ENCODE measurements around the gene WFIKKN2.
A peak's percentile ranks its signal among the peaks of the same experiment; 100 is the strongest.

Gene WFIKKN2

DNA sequence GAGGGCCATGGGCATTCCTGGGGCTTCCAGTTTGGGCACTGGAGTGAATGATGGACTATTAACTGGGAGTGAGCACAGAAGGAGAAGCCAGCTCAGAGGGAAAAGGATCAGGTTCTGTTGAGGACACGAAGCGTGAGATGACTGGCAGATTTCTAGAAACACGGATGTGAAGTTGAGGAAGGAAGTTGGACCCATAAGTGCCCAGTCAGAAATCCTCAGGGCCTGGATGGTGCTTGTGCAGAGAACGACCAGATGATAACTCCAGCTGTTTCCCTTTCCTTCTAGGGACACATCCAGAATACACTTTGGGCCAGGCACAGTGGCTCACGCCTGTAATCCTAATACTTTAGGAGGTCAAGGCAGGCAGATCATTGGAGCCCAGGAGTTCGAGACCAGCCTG is 44.8 kb upstream of the WFIKKN2 start:
- H3K14ac ChIP-seq (ENCODE audit: low read length), result no peak overlapping the region
- H3K4me3 ChIP-seq (ENCODE audit: low read length in 2 of 2), result no peak overlapping the region
- H3K9ac ChIP-seq (ENCODE audit: low read depth, low read length, poor library complexity), result no peak overlapping the region
- H2AK5ac ChIP-seq (ENCODE audit: low read depth, low read length), result peak overlapping the region; percentile 42
- no peak overlapping the region for H3K4ac ChIP-seq (ENCODE audit: low read length)
- no peak overlapping the region for H3K4me2 ChIP-seq (ENCODE audit: insufficient read depth, low read length, poor library complexity, severe bottlenecking)
- no peaks in the 10 kb centered on the region for H3K79me1 ChIP-seq (ENCODE audit: low read depth, low read length)
- no peak overlapping the region for H4K8ac ChIP-seq (ENCODE audit: low read depth, low read length)
- no peak overlapping the region for H2BK15ac ChIP-seq (ENCODE audit: low read length)
- no peak overlapping the region for H2BK120ac ChIP-seq (ENCODE audit: low read depth, low read length)
- H3K23ac ChIP-seq (ENCODE audit: low read depth, low read length, poor library complexity), result no peak overlapping the region
- no CpG with 5 or more reads among the region's 6 CpGs for WGBS, 2 donors (ENCODE audit: extremely low coverage in 2 of 2, insufficient read length in 2 of 2, insufficient replicate concordance in 1 of 2)
- H3K27me3 ChIP-seq (ENCODE audit: control insufficient read depth in 3 of 3, insufficient read depth in 3 of 3, low read depth in 1 of 3, low read length in 3 of 3), result no peaks in the 10 kb centered on the region
- no peaks in the 10 kb centered on the region for H3K9me3 ChIP-seq (replicated peaks in 1 of 2; ENCODE audit: control insufficient read depth in 2 of 2, insufficient read depth in 1 of 2, low read depth in 1 of 2, low read length in 2 of 2)
- H3K18ac ChIP-seq (ENCODE audit: low read length), result peak overlapping the region; percentile 22
- no peak for DNase-seq (ENCODE audit: low spot score)
- no peak overlapping the region for H2BK12ac ChIP-seq (ENCODE audit: low read length)
- H3K4me1 ChIP-seq (ENCODE audit: control insufficient read depth in 2 of 2, insufficient read depth in 1 of 2, low read depth in 1 of 2, low read length in 2 of 2), result peaks cover 8 to 10% of the 10 kb centered on the region in 2 donors
- H3K36me3 ChIP-seq (replicated peaks in 1 of 2; ENCODE audit: control insufficient read depth in 2 of 2, insufficient read depth in 2 of 2, low read length in 2 of 2), result no peaks in the 10 kb centered on the region
- no peak overlapping the region for H4K91ac ChIP-seq (ENCODE audit: low read depth, low read length, poor library complexity)
- no peak overlapping the region for H2BK5ac ChIP-seq (ENCODE audit: low read length)
- peak overlapping the region; percentile 54 for H2AFZ ChIP-seq (ENCODE audit: low read length)
- peak overlapping the region; percentile 61 for H3K27ac ChIP-seq (replicated peaks; ENCODE audit: low read length)

DNA sequence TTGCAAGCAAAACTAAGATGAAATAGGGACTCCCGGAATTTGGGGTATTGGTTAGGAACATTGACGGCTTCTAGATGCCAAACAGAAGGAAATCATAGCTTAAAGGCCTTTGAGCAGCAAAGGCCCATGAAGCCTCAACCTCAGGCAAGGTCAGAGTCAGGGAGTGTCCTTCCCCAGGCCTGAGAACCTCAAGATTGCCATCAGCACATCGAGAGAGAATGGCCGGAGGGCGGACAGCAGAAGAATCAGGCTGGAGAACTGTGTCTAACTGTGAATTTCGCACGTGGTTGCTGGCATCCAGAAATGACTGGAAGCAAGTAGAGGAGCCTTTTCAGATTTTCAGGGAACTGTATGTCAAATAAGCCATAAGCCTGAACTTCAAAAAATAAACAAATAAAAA is 43.3 kb upstream of the WFIKKN2 start:
- no peak overlapping the region for H3K18ac ChIP-seq (ENCODE audit: low read length)
- H3K79me1 ChIP-seq (ENCODE audit: low read depth, low read length), result no peaks in the 10 kb centered on the region
- no peak overlapping the region for H3K4me2 ChIP-seq (ENCODE audit: insufficient read depth, low read length, poor library complexity, severe bottlenecking)
- peak overlapping the region; percentile 11 for H2BK15ac ChIP-seq (ENCODE audit: low read length)
- H4K91ac ChIP-seq (ENCODE audit: low read depth, low read length, poor library complexity), result no peak overlapping the region
- peaks cover 6 to 8% of the 10 kb centered on the region in 2 donors for H3K4me1 ChIP-seq (ENCODE audit: control insufficient read depth in 2 of 2, insufficient read depth in 1 of 2, low read depth in 1 of 2, low read length in 2 of 2)
- no peaks in the 10 kb centered on the region for H3K9me3 ChIP-seq (replicated peaks in 1 of 2; ENCODE audit: control insufficient read depth in 2 of 2, insufficient read depth in 1 of 2, low read depth in 1 of 2, low read length in 2 of 2)
- H2BK5ac ChIP-seq (ENCODE audit: low read length), result no peak overlapping the region
- no peak overlapping the region for H2AK5ac ChIP-seq (ENCODE audit: low read depth, low read length)
- no peak overlapping the region for H3K27ac ChIP-seq (replicated peaks; ENCODE audit: low read length)
- no peaks in the 10 kb centered on the region for H3K36me3 ChIP-seq (replicated peaks in 1 of 2; ENCODE audit: control insufficient read depth in 2 of 2, insufficient read depth in 2 of 2, low read length in 2 of 2)
- WGBS, 2 donors (ENCODE audit: extremely low coverage in 2 of 2, insufficient read length in 2 of 2, insufficient replicate concordance in 1 of 2), result no CpG with 5 or more reads among the region's 7 CpGs
- no peak overlapping the region for H3K14ac ChIP-seq (ENCODE audit: low read length)
- no peak overlapping the region for H3K23ac ChIP-seq (ENCODE audit: low read depth, low read length, poor library complexity)
- no peaks in the 10 kb centered on the region for H3K27me3 ChIP-seq (ENCODE audit: control insufficient read depth in 3 of 3, insufficient read depth in 3 of 3, low read depth in 1 of 3, low read length in 3 of 3)
- H2BK12ac ChIP-seq (ENCODE audit: low read length), result no peak overlapping the region
- DNase-seq (ENCODE audit: low spot score), result no peak
- H3K9ac ChIP-seq (ENCODE audit: low read depth, low read length, poor library complexity), result no peak overlapping the region
- no peak overlapping the region for H4K8ac ChIP-seq (ENCODE audit: low read depth, low read length)
- no peak overlapping the region for H2AFZ ChIP-seq (ENCODE audit: low read length)
- no peak overlapping the region for H2BK120ac ChIP-seq (ENCODE audit: low read depth, low read length)
- H3K4ac ChIP-seq (ENCODE audit: low read length), result no peak overlapping the region
- no peak overlapping the region for H3K4me3 ChIP-seq (ENCODE audit: low read length in 2 of 2)

DNA sequence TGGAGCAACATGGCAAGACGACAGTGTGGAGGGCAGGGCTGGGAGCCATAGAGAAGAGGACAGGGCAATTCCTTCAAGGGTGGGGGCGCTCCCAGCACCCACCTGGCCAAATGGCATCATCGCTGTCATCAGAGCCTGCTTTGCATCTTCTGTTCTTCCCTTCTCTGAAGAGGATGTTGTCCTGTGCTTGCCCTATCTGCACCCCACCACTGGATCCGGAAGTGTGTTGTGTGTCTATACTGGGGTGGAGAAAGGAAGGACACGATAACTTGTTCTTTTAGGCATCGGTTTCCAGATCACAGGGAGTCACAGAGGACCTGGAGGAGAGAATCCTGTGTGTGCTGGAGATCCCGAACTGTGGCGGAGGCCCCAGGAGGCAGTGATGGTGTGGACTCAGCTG is 42.4 kb upstream of the WFIKKN2 start:
- Histone ChIP-seq H2BK15ac (ENCODE audit: low read length) (no peak overlapping the region), H3K27me3 (ENCODE audit: control insufficient read depth in 3 of 3, insufficient read depth in 3 of 3, low read depth in 1 of 3, low read length in 3 of 3) (no peaks in the 10 kb centered on the region), H2BK12ac (ENCODE audit: low read length) (peak overlapping the region; percentile 16), H3K4me2 (ENCODE audit: insufficient read depth, low read length, poor library complexity, severe bottlenecking) (no peak overlapping the region), H3K4ac (ENCODE audit: low read length) (no peak overlapping the region), H2BK120ac (ENCODE audit: low read depth, low read length) (peak overlapping the region; percentile 89), H3K4me3 (ENCODE audit: low read length in 2 of 2) (no peak overlapping the region), H4K91ac (ENCODE audit: low read depth, low read length, poor library complexity) (no peak overlapping the region), H4K8ac (ENCODE audit: low read depth, low read length) (no peak overlapping the region), H3K79me1 (ENCODE audit: low read depth, low read length) (no peaks in the 10 kb centered on the region), H3K36me3 (replicated peaks in 1 of 2; ENCODE audit: control insufficient read depth in 2 of 2, insufficient read depth in 2 of 2, low read length in 2 of 2) (no peaks in the 10 kb centered on the region), H3K18ac (ENCODE audit: low read length) (no peak overlapping the region), H2AK5ac (ENCODE audit: low read depth, low read length) (peak overlapping the region; percentile 67), H3K23ac (ENCODE audit: low read depth, low read length, poor library complexity) (no peak overlapping the region), H3K14ac (ENCODE audit: low read length) (no peak overlapping the region), H3K9me3 (replicated peaks in 1 of 2; ENCODE audit: control insufficient read depth in 2 of 2, insufficient read depth in 1 of 2, low read depth in 1 of 2, low read length in 2 of 2) (no peaks in the 10 kb centered on the region), H2AFZ (ENCODE audit: low read length) (no peak overlapping the region), H3K27ac (replicated peaks; ENCODE audit: low read length) (no peak overlapping the region), H3K9ac (ENCODE audit: low read depth, low read length, poor library complexity) (peak overlapping the region; percentile 65), H3K4me1 (ENCODE audit: control insufficient read depth in 2 of 2, insufficient read depth in 1 of 2, low read depth in 1 of 2, low read length in 2 of 2) (peaks cover 6 to 11% of the 10 kb centered on the region in 2 donors), H2BK5ac (ENCODE audit: low read length) (no peak overlapping the region)
- no CpG with 5 or more reads among the region's 8 CpGs for WGBS, 2 donors (ENCODE audit: extremely low coverage in 2 of 2, insufficient read length in 2 of 2, insufficient replicate concordance in 1 of 2)
- no peak for DNase-seq (ENCODE audit: low spot score)

DNA sequence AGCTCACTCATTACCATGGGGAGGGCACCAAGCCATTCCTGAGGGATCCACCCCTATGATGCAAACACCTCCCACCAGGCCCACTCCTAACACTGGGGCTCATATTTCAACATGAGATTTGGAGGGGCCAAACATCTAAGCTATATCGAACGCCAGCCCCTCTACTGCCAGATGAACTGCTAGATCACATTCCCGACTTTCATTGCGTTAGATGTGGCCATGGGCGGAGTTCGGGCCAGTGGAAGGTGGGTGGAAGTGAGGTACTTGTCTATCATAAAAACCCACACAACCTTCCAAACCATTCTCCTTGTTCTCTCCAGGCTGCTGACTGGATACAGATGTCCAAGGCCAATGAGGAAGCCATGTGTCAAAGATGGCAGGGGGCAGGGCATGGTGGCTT is 41.0 kb upstream of the WFIKKN2 start:
- H2BK5ac ChIP-seq (ENCODE audit: low read length), result no peak overlapping the region
- no peak overlapping the region for H3K4me2 ChIP-seq (ENCODE audit: insufficient read depth, low read length, poor library complexity, severe bottlenecking)
- H2AFZ ChIP-seq (ENCODE audit: low read length), result no peak overlapping the region
- no peak overlapping the region for H2AK5ac ChIP-seq (ENCODE audit: low read depth, low read length)
- H3K9me3 ChIP-seq (replicated peaks in 1 of 2; ENCODE audit: control insufficient read depth in 2 of 2, insufficient read depth in 1 of 2, low read depth in 1 of 2, low read length in 2 of 2), result no peaks in the 10 kb centered on the region
- no peak overlapping the region for H4K91ac ChIP-seq (ENCODE audit: low read depth, low read length, poor library complexity)
- H2BK12ac ChIP-seq (ENCODE audit: low read length), result no peak overlapping the region
- H3K79me1 ChIP-seq (ENCODE audit: low read depth, low read length), result no peaks in the 10 kb centered on the region
- no peak overlapping the region for H4K8ac ChIP-seq (ENCODE audit: low read depth, low read length)
- H3K23ac ChIP-seq (ENCODE audit: low read depth, low read length, poor library complexity), result no peak overlapping the region
- H3K18ac ChIP-seq (ENCODE audit: low read length), result no peak overlapping the region
- no peak overlapping the region for H2BK120ac ChIP-seq (ENCODE audit: low read depth, low read length)
- H2BK15ac ChIP-seq (ENCODE audit: low read length), result no peak overlapping the region
- H3K27me3 ChIP-seq (ENCODE audit: control insufficient read depth in 3 of 3, insufficient read depth in 3 of 3, low read depth in 1 of 3, low read length in 3 of 3), result no peaks in the 10 kb centered on the region
- H3K14ac ChIP-seq (ENCODE audit: low read length), result no peak overlapping the region
- no peak for DNase-seq (ENCODE audit: low spot score)
- no peak overlapping the region for H3K4me3 ChIP-seq (ENCODE audit: low read length in 2 of 2)
- peaks cover 9 to 14% of the 10 kb centered on the region in 2 donors for H3K4me1 ChIP-seq (ENCODE audit: control insufficient read depth in 2 of 2, insufficient read depth in 1 of 2, low read depth in 1 of 2, low read length in 2 of 2)
- no peak overlapping the region for H3K9ac ChIP-seq (ENCODE audit: low read depth, low read length, poor library complexity)
- no CpG with 5 or more reads among the region's 6 CpGs for WGBS, 2 donors (ENCODE audit: extremely low coverage in 2 of 2, insufficient read length in 2 of 2, insufficient replicate concordance in 1 of 2)
- no peak overlapping the region for H3K4ac ChIP-seq (ENCODE audit: low read length)
- no peak overlapping the region for H3K27ac ChIP-seq (replicated peaks; ENCODE audit: low read length)
- no peaks in the 10 kb centered on the region for H3K36me3 ChIP-seq (replicated peaks in 1 of 2; ENCODE audit: control insufficient read depth in 2 of 2, insufficient read depth in 2 of 2, low read length in 2 of 2)

Measured in neuronal stem cell (in vitro differentiated cells).